ENCODE results near the gene RUFY3.
"Not testable (repeated sequence)": the region's sequence is repeated elsewhere in the genome, so short reads cannot be mapped to it uniquely, and the experiment has no call there.

Gene RUFY3, protein sequence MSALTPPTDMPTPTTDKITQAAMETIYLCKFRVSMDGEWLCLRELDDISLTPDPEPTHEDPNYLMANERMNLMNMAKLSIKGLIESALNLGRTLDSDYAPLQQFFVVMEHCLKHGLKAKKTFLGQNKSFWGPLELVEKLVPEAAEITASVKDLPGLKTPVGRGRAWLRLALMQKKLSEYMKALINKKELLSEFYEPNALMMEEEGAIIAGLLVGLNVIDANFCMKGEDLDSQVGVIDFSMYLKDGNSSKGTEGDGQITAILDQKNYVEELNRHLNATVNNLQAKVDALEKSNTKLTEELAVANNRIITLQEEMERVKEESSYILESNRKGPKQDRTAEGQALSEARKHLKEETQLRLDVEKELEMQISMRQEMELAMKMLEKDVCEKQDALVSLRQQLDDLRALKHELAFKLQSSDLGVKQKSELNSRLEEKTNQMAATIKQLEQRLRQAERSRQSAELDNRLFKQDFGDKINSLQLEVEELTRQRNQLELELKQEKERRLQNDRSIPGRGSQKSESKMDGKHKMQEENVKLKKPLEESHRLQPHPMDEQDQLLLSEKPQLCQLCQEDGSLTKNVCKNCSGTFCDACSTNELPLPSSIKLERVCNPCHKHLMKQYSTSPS

DNA sequence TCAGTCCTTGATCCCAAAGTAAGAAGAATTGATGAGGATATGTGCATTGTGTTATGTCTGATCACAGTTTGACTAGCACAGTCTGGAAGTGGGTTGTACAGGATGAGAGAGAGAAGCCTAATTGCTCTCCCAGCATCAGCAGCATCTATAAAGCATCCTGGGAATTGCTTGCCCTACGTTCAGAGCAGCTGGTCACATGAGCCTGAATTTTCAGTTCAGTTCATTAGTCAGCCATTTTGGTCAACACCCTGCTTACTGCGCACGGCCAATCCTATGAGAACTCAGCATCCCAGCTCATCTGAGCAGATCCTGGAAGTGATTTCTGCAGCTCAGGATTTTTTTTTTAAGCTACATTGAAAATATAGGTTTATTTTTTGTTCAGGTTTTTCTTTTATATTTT lies at the start of gene RUFY3:
Gene RUFY3 (plus strand): TSS at position 218 of the 400 bp plus-strand sequence. CDS start 610 bp downstream, outside the sequence.
- no peak for DNase-seq

DNA sequence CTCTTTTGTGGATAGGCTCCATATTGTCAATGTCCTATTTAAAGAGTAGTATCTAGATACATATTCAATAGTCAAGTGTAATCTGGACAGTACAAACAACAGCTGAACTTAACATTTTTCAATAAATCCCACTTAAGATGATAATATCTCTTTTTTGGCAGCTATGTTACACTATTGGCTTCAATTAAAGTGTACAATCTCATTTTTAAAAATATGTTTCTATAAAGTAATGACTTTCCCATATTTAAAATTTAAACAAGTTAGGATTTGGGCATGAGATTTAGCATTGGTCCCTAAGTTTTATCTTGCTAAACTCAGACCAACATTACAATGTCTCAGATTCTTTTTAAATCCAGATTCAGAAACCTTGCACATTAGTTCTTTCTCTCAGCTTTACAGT lies 47.6 kb upstream of the RUFY3 start:
- no peak for DNase-seq

DNA sequence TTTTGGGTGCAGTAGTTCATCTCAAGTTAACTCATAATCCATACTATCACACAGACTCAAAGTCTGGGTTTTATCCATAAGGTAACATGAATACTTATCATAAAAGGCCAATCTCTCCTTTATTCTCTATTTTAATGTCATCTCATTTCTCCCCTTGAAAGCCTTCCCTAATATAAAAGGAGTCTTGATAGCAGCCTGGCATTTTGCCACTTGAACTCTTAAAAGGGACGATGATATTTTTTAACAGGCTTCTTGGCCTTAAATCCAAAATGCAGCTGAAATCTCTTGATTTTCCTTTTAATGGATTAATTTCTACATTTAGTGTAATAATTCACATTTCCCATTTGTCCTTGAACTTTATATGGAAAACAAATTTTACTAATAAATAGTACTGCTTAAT lies 47.0 kb upstream of the RUFY3 start:
- DNase-seq: no peak

DNA sequence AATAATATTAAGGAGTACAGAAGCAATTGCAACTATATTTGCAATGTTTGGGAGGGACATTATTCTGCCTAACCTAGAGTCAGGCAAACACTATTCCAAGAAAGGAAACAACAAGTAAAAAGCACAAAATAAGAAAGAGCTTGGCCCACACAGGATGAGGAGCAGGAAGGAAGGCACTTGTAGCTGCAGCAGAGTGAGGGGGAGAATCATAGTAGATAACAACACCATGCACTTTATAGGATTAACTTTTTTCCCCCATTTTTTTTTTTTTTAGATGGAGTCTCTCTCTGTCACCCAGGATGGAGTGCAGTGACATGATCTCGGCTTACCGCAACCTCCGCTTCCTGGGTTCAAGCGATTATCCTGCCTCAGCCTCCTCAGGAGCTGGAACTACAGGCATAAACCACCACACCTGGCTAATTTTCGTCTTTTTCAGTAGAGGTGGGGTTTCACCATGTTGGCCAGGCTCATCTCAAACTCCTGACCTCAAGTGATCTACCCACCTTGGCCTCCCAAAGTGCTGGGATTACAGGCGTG lies 45.1 kb upstream of the RUFY3 start:
- DNase-seq: no peak

DNA sequence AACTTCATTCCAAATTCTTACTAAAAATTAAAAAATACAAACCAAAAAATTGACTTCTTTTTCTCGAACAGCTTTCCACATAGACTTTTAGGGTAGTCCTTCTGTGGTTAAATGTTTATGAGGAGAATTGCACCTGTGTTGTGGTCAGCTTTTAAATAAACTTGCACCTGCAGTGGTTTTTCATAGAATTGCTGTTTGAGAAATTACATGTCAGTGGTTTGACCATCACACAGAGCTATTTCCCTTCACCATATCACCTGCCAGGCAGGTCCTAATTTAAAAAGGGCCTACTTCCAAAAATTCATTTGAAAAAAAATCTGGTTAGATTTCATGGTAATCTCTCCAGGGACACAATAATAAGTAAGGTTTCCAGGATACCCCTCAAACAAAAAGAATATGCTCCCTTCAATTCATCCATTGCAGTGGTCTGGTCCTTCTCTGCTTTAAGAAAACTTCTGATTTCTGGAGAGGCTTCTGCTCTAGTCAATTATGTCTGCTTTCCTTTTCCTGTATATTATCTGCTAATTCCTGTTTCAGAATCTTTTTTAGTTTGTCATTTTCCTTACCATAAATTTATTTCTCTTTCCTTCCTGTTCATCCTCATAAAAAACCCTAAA lies 43.3 kb upstream of the RUFY3 start:
- no peak for DNase-seq

DNA sequence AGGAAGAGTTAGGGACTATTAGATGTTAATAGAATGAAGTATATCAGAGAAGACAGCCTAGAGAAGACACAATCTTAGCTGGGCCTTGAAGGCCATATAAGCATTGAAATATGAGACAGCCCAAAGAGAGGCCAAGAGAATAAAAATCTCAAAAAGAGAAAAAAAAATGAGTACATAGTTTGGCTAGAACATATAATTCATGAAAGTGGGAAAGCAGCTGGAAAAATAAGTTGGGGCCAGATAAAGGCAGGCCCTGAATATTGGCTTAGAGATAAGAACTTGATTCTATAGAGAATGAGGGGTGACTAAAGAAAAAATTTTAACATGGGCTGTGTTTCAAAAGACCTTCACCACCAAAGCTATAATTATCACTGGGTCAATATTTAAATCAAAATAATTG lies 40.8 kb upstream of the RUFY3 start:
- no peak for DNase-seq

DNA sequence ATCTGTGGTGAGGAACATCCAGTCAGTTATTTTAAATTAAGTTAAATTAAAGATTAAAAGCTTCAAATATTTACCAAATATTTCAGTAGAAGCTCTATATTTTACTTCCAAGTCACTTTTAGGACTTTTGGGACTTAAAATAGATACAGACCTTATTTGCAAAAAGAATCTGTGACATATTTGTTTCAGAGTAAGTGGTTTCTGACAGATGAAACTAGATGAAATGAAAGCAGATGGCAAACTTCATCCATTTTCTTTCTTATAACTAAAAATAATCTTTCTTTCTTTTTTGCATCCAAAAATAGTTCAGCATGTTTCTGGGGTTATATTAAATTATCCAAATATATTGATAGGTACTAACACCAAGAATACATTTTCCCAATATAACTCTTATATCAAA lies 40.1 kb upstream of the RUFY3 start:
- DNase-seq: no peak

DNA sequence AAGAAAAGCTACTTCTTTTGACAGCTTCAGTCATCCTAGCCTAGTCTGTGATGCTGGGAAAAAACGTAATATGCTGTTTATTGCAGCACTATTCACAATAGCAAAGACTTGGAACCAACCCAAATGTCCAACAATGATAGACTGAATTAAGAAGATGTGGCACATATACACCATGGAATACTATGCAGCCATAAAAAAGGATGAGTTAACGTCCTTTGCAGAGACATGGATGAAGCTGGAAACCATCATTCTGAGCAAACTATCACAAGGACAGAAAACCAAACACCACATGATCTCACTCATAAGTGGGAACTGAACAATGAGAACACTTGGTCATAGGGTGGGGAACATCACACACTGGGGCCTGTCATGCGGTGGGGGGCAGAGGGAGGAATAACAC lies 39.6 kb upstream of the RUFY3 start:
- not testable (repeated sequence) for DNase-seq

DNA sequence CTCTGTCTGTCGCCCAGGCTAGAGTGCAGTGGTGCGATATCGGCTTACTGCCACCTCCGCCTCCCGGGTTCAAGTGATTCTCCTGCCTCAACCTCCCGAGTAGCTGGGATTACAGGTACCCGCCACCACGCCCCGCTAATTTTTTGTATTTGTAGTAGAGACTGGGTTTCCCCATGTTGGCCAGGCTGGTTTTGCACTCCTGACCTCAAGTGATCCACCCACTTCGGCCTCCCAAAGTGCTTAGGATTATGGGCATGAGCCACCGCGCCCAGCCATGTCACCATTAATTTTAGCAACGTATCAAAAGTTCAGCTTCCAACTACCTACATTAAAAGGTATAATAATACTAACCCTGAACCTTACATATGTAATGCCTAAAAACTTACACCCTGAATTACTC lies 34.4 kb upstream of the RUFY3 start:
- DNase-seq: no peak

DNA sequence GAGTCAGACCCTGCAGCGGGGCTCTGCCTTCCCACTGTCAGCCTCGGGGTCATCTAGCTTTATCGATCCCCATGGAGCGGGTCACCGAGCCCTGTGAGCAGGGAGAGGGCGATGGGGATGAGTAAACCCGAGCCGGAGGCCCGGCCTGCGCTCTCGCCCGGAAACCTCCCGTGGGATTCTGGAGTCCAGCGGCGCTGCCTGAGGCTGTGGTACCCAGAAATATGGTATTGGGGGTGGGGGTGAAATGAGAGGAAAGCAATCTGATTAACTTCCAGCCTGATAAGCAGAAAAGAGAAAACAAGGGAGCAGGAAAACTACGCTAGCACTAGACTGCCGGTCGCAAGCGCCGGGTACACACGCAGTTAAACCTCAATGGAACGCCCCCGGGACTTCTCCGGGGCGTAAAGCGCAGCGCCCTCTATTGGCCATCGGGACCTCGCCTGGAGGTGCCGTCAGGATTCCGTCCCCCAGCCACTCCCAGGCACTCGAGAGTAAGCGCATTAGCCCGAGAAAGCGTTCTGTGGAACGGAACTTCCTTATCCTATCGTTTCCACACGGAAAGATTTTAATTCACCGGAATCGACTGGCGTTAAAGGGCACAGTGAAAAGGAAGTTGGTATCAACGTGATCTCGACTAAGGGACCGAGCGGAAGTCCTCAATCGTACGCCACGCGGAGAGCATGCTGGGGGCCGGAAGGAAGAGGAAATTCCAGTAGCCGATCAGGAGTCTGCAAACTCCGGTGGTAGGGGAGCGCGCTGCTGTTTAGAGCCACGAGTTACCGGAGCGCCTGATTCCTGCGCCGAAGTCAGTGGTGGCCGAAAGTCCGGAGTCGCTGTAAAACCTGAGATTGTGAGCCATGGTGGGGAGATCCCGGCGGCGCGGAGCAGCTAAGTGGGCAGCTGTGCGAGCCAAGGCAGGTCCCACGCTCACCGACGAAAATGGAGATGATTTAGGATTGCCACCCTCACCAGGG lies 33.7 kb upstream of the RUFY3 start, which contains the start of gene UTP3:
Gene UTP3 (plus strand): TSS at position 712 of the 974 bp plus-strand sequence. CDS start 146 bp downstream, at position 858.
- peak; percentile 84 to 95 for DNase-seq

DNA sequence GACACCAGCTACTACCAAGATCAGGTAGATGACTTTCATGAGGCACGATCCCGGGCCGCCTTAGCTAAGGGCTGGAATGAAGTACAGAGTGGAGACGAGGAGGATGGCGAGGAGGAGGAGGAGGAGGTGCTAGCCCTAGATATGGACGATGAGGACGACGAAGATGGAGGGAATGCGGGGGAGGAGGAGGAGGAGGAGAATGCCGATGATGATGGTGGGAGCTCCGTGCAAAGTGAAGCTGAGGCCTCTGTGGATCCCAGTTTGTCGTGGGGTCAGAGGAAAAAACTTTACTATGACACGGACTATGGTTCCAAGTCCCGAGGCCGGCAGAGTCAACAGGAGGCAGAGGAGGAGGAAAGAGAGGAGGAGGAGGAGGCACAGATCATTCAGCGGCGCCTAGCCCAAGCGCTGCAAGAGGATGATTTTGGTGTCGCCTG lies 33.0 kb upstream of the RUFY3 start:
- DNase-seq: no peak

DNA sequence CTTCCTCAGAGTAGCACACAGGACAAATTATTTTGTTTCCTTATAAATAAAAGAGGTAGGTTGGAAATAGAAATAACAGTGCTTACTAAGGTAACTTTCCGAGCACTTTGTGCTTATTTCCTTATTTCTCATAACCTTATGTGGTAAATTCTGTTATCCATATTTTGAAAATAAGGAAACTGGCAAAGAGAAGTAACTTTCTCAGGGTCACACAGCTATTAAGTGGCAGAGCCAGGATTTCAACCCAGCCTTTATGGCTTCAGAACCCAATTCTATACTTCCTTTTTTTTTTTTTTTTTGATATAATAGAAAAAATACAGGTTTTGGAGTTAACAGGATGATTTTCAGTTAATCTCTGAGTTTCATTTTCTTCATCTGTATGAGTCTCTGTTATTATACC lies 30.1 kb upstream of the RUFY3 start:
- no peak for DNase-seq

DNA sequence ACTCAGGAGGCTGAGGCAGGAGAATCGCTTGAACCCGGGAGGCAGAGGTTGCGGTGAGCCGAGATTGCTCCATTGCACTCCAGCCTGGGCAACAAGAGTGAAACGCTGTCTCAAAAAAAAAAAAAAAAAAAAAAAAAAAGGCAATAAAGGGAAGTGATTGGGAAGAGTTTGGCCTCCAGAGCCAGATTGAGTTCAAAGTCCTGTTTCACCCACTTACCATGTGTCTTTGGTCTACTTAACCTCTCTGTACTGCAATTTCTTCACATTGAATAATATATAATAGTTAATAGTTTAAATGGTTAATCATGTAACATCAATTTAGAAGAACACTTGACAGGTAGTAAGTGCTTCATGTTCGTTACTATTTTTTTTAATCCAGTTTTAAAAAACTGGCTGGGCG lies 27.1 kb upstream of the RUFY3 start:
- DNase-seq: not testable (repeated sequence)

DNA sequence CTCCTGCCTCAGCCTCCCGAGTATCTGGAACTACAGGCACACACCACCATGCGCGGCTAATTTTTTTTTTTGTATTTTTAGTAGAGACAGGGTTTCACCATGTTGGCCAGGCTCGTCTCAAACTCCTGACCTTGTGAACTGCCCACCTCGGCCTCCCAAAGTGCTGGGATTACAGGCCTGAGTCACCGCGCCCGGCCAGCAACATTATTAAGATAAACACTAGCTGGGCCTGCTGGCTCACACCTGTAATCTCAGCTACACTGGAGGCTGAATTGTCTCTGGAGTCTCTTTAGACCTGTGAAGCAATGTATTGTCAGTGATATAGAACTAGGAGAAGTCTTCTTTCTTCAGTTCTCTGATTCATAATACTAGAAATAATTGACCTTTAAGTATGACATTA lies 23.3 kb upstream of the RUFY3 start:
- DNase-seq: not testable (repeated sequence)

DNA sequence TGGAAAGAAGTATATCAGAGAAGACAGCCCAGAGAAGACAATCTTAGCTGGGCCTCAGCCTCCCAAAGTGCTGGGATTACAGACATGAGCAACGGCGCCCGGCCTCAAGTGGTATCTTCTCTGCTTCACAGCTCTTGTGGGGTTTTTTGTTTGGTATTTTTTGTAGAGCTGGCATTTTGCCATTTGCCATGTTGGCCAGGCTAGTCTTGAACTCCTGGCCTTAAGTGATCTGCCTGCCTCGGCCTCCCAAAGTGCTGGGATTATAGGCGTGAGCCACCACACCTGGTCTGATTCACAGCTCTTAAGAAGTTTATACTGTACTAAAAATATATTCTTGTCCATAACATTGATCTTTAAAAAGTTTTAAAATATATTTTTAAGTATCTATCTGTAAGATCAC lies 21.1 kb upstream of the RUFY3 start:
- no peak for DNase-seq

DNA sequence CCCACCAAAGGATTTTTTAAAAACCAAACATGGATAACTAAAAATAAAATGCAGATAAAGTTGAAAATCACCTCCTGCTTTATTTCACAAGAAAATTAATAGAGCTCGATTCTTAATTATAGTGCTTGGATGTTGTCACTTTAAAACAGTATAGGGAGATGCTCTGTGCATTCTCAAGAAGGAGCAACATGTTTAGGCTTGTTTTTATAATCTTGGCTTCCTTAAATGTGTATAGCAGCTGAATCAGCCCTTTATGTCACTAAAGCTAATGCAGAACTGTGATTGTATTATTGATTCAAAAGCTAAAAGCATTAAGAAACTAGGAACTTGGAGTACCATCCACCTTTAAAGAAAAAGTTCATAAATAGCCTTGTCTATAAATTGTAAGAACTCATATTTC lies 20.5 kb upstream of the RUFY3 start:
- DNase-seq: no peak

DNA sequence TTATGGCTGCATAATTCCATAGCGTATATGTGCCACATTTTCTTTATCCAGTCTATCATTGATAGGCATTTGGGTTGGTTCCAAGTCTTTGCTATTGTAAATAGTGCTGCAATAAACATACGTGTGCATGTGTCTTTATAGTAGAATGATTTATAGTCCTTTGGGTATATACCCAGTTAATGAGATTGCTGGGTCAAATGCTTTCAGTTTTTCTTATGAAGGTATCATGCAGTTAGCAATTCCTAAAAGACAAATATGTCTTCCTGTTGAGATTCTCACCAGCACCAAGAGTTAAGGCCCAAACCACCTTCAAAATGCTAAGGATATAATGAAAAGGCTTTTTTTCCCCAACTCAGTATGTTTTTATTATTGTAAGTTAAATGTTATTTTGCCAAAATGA lies 19.2 kb upstream of the RUFY3 start:
- DNase-seq: not testable (repeated sequence)

DNA sequence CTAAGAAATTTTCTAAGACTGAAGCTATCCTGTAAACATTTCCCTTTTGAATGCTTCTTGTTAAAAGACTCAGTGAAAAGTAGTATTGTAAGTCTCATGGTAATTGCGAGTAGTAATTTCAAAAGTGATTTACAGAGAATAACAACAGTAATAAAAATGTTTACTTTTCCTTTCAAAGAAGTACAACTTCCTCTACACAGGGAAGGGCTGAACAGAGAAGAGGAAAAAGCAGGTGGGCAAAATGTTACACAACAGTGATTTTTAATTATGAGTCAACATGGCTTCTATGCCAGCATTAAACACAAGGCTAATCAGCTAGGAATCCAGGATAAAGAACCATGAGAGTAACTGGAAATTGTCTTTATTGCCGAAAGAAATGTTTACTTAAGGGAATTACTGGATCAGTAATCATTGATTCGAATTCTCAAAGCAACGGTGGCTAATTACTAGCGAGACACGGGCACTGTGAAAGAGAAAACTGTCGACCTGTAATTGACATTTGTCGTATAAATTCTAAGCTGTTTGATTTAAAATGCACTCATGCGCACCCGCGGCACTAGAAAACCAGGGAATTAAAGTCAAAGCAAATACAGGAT lies 18.0 kb upstream of the RUFY3 start:
- no peak for DNase-seq

DNA sequence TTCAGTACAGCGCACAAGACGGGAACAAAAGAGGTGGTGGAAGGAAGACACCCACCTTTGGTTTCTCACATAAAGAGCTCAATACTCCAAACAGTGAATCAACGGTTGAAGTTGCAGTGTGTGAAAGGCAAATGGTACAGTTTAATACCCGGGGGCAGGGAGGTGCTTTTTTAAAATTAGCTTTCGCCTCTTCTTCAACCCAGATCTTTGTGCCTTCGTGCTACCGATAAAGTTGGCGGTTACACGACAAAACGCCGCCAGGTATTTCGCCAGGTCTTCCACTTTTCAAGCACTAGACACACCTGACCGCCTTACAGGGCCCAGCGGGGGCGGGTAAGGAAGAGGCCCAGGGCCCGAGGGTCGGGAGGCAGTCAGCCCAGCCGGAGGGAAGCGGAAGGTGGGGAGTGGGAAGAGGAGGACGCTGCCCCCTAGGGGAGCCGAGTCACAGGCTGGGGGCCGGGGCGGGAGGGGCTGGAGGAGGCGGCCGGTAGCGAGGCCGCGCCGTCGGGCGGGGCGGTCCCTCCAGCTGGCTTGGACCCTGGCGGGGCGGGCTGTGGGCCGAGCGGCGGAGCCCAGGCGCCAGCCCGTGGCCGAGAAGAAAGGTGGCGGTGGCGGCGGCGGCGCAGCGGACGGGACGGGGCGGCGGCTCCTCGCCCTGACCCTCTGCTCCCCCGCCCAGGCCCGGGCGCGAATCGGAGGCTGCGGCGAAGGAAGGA lies 17.4 kb upstream of the RUFY3 start:
- DNase-seq: peak; percentile 44 to 68

DNA sequence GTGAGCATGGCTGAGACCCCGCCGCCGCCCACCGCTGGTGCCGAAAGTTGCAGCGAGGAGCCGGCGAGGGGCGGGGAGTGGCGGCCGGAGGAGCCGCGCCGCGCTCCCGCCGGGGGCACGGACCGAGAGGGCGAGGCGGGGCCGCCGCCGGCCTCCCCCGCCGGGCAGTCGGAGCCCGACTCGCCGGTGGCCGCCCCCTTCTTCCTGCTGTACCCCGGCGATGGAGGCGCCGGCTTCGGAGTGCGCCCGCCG lies 16.9 kb upstream of the RUFY3 start:
- no peak for DNase-seq

DNA sequence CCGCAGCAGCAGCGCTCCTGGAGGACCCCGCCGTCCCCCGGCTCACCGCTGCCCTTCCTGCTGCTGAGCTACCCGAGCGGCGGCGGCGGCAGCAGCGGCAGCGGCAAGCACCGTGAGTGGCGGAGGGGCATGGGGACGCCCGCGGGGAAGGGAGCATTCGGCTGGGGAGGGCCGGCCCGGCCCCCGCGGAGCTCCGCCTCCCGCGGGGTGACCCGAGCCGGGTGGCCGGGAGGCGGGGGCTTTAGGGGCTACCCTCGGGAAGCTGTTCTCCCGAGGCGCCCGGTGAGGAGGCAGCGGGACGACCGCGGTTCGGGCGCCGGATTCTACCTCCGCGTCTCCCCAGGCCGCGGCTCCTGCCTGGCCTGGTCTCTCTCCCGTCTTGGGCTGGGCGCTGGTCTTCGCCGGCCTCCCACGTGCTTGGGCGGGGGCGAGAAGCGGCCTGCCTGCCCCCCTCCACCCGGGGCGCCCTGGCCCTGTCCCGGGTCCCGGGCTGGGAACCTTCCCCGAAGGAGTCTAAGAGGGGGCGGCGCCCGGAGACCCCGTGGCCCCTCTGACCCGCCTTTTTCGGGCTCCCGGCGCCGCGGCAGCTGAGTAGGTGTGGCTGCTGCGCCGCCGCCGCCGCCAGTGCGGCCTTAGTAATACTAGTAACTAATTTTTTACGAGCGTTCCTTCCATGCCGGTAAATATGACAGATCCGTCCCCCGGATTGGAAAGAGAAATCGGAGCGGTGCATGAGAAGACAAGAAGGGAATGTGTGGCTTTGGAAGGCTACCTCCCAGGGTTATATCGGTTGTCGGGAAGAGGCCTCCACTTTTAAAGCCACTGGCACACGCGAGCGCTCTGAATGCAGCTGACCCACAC lies 16.4 kb upstream of the RUFY3 start:
- peak in 1 of 2 donors; percentile 66 for DNase-seq

Data from bone marrow (tissue), 2 donors.